Liver (tissue), 9 donors: ENCODE measurements around the gene VEGFB. TPM values are rescaled to one million over a fixed set of nuclear protein-coding genes. Genes with fewer than 3 reads are reported as not detected.

Experiments
- DNase-seq: peaks from one replicate; pipeline ENCODE4 v3.0.0-alpha.2; 2017; ENCODE audit warnings: low spot score
- H3K27ac ChIP-seq, 2 donors: one replicate each; pipeline ENCODE4 v1.7.0; 2013; ENCODE audit warnings: inconsistent platforms in 2 of 2, low read length in 2 of 2, control low read depth in 1 of 2, low read depth in 1 of 2, mild to moderate bottlenecking in 1 of 2
- H3K27me3 ChIP-seq, 4 donors: one replicate each; pipeline versions ENCODE4 v1.6.1 to v1.7.0; 2013; ENCODE audit warnings: low read length in 3 of 4, inconsistent platforms in 1 of 4, mild to moderate bottlenecking in 1 of 4, moderate library complexity in 1 of 4; ENCODE audit not compliant: control insufficient read depth in 4 of 4, insufficient read depth in 4 of 4
- H3K36me3 ChIP-seq, 4 donors: one replicate each; pipeline versions ENCODE4 v1.6.1 to v1.7.0; 2013; ENCODE audit warnings: low read length in 3 of 4, mild to moderate bottlenecking in 3 of 4, low read depth in 1 of 4, moderate library complexity in 1 of 4; ENCODE audit not compliant: control insufficient read depth in 4 of 4, insufficient read depth in 3 of 4
- H3K4me1 ChIP-seq, 4 donors: one replicate each; pipeline versions ENCODE4 v1.6.1 to v1.7.0; 2013; ENCODE audit warnings: low read length in 3 of 4, mild to moderate bottlenecking in 3 of 4, moderate library complexity in 1 of 4; ENCODE audit not compliant: control insufficient read depth in 4 of 4, insufficient read depth in 4 of 4
- H3K4me3 ChIP-seq, 3 donors: one replicate each; pipeline versions ENCODE4 v1.6.1 to v1.7.0; 2013; ENCODE audit warnings: low read length in 3 of 3, control low read depth in 1 of 3, low read depth in 1 of 3, mild to moderate bottlenecking in 1 of 3
- H3K9ac ChIP-seq, 2 donors: one replicate each; pipeline ENCODE4 v1.7.0; 2013; ENCODE audit warnings: low read length in 2 of 2, mild to moderate bottlenecking in 2 of 2, moderate library complexity in 2 of 2, control low read depth in 1 of 2, low read depth in 1 of 2
- H3K9me3 ChIP-seq, 4 donors: one replicate each; pipeline versions ENCODE4 v1.6.1 to v1.7.0; 2013; ENCODE audit warnings: low read length in 3 of 4; ENCODE audit not compliant: control insufficient read depth in 4 of 4
- EGR1 ChIP-seq, 2 donors: IDR thresholded peaks; 2 replicates each; pipeline ENCODE4 v1.6.1; 2016 to 2018; ENCODE audit warnings: antibody characterized with exemption in 2 of 2, low read depth in 2 of 2
- FOXA1 ChIP-seq: IDR thresholded peaks from 2 replicates; pipeline ENCODE4 v1.6.1; 2016; ENCODE audit warnings: antibody characterized with exemption
- FOXA2 ChIP-seq: IDR thresholded peaks from 2 replicates; pipeline ENCODE4 v1.6.1; 2016; ENCODE audit warnings: antibody characterized with exemption
- GABPA ChIP-seq, 2 donors: IDR thresholded peaks in 1 of 2; conservative IDR thresholded peaks in 1 of 2; 2 replicates each; pipeline ENCODE4 v1.6.1; 2016; ENCODE audit warnings: antibody characterized with exemption in 2 of 2, mild to moderate bottlenecking in 1 of 2, moderate library complexity in 1 of 2
- HNF4A ChIP-seq, 2 donors: conservative IDR thresholded peaks; 2 replicates each; pipeline ENCODE4 v1.6.1; 2016; ENCODE audit warnings: antibody characterized with exemption in 2 of 2, mild to moderate bottlenecking in 2 of 2
- HNF4G ChIP-seq: IDR thresholded peaks from 2 replicates; pipeline ENCODE4 v1.6.1; 2016; ENCODE audit warnings: antibody characterized with exemption
- JUND ChIP-seq, 2 donors: IDR thresholded peaks; 2 replicates each; pipeline ENCODE4 v1.6.1; 2016; ENCODE audit warnings: antibody characterized with exemption in 2 of 2
- NR2F2 ChIP-seq: IDR thresholded peaks from 2 replicates; pipeline ENCODE4 v1.6.1; 2016; ENCODE audit warnings: antibody characterized with exemption
- RXRA ChIP-seq, 2 donors: IDR thresholded peaks; 2 replicates each; pipeline ENCODE4 v1.6.1; 2017 to 2018; ENCODE audit warnings: antibody characterized with exemption in 2 of 2, mild to moderate bottlenecking in 1 of 2
- SP1 ChIP-seq: IDR thresholded peaks from 2 replicates; pipeline ENCODE4 v1.6.1; 2018; ENCODE audit warnings: antibody characterized with exemption, mild to moderate bottlenecking
- TAF1 ChIP-seq: conservative IDR thresholded peaks from 2 replicates; pipeline ENCODE4 v1.6.1; 2016; ENCODE audit warnings: antibody characterized with exemption, mild to moderate bottlenecking
- YY1 ChIP-seq: IDR thresholded peaks from 2 replicates; pipeline ENCODE4 v1.6.1; 2016; ENCODE audit warnings: antibody characterized with exemption, mild to moderate bottlenecking
- WGBS: extraction: QIAGEN DNeasy Blood & Tissue Kit; methylation state at CpG from one replicate; pipeline ENCODE4 v1.1.7; 2013; 5-methylcytosine and 5-hydroxymethylcytosine counted together
- polyA plus RNA-seq, 2 donors: library from polyadenylated mRNA; stranded (reverse) in 1 of 2; unstranded in 1 of 2; fragments of 200-250 nt in 1 of 2; fragments of >200 nt in 1 of 2; fragmentation: Nextera tagmentation in 1 of 2; extraction: Ambion mirVana in 1 of 2; gene quantifications; one replicate each; pipeline versions ENCODE4 v1.2.1 to v1.2.3, GENCODE V29; 2013 to 2015
- total RNA-seq, 2 donors: library from RNA; depleted of rRNA; stranded (reverse); fragments of >200 nt; gene quantifications; one replicate each; pipeline ENCODE4 v1.2.3, GENCODE V29; 2014
- TF ChIP-seq, protein P1 (sequence below): IDR thresholded peaks from 2 replicates; pipeline ENCODE4 v1.6.1; 2016; ENCODE audit warnings: antibody characterized with exemption, mild to moderate bottlenecking
- TF ChIP-seq, protein P2 (sequence below): fragments of 150-350 bp; IDR thresholded peaks from 2 replicates; pipeline ENCODE4 v1.5.1; 2017; ENCODE audit warnings: improper control_type of control experiment, low read depth, low read length; ENCODE audit not compliant: missing input control
- TF ChIP-seq, protein P3 (sequence below): IDR thresholded peaks from 2 replicates; pipeline ENCODE4 v1.6.1; 2016; ENCODE audit warnings: antibody characterized with exemption
- donor health status: healthy.
- donor health status: healthy.
- donor health status: healthy.
- donor health status: healthy.
- donor health status: healthy.

The VEGFB gene
- total and polyA plus RNA-seq, 4 donors = 3.6 to 17.3 (median 10.7) TPM

DNA sequence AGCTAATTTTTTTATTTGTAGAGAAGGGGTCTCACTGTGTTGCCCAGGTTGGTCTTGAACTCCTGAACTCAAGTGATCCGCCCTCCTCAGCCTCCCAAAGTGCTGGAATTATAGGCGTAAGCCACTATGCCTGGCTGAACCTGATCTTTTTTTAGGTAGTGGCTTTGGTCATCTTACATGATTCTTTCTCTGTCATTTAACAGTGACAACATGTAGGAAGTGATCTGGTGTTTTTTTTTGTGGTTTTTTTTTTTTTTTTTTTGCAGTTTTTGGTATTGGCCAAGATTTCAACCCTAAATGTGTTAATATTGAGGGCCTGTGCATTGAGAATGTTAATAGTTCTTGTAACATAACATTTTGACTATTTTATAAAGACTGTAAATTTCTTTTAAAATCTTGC, 35.9 kb upstream of the VEGFB start:
- Histone ChIP-seq H3K9me3 (no peaks in the 10 kb centered on the region), H3K4me3 (no peak overlapping the region), H3K36me3 (peaks cover 24 to 77% (median 68%) of the 10 kb centered on the region in 4 donors), H3K4me1 (peaks cover 0 to 6% (median 0%) of the 10 kb centered on the region in 4 donors), H3K9ac (no peak overlapping the region), H3K27me3 (no peaks in the 10 kb centered on the region), H3K27ac (no peak overlapping the region)
- no peak for DNase-seq
- WGBS = 94% methylated on average over 2 of the region's 2 CpGs
- TF ChIP-seq, protein P1, sequence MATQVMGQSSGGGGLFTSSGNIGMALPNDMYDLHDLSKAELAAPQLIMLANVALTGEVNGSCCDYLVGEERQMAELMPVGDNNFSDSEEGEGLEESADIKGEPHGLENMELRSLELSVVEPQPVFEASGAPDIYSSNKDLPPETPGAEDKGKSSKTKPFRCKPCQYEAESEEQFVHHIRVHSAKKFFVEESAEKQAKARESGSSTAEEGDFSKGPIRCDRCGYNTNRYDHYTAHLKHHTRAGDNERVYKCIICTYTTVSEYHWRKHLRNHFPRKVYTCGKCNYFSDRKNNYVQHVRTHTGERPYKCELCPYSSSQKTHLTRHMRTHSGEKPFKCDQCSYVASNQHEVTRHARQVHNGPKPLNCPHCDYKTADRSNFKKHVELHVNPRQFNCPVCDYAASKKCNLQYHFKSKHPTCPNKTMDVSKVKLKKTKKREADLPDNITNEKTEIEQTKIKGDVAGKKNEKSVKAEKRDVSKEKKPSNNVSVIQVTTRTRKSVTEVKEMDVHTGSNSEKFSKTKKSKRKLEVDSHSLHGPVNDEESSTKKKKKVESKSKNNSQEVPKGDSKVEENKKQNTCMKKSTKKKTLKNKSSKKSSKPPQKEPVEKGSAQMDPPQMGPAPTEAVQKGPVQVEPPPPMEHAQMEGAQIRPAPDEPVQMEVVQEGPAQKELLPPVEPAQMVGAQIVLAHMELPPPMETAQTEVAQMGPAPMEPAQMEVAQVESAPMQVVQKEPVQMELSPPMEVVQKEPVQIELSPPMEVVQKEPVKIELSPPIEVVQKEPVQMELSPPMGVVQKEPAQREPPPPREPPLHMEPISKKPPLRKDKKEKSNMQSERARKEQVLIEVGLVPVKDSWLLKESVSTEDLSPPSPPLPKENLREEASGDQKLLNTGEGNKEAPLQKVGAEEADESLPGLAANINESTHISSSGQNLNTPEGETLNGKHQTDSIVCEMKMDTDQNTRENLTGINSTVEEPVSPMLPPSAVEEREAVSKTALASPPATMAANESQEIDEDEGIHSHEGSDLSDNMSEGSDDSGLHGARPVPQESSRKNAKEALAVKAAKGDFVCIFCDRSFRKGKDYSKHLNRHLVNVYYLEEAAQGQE = no peak
- TF ChIP-seq FOXA1 = no peak
- TF ChIP-seq EGR1 (IDR thresholded peaks at IDR 0.05; ENCODE audit: low read depth in 2 of 2) = no peak
- TF ChIP-seq HNF4A (conservative IDR thresholded peaks at IDR 0.05) = no peak
- TF ChIP-seq HNF4G = no peak
- TF ChIP-seq RXRA (IDR thresholded peaks at IDR 0.05) = no peak
- no peak for TF ChIP-seq FOXA2
- no peak for TF ChIP-seq SP1
- TF ChIP-seq, protein P2, sequence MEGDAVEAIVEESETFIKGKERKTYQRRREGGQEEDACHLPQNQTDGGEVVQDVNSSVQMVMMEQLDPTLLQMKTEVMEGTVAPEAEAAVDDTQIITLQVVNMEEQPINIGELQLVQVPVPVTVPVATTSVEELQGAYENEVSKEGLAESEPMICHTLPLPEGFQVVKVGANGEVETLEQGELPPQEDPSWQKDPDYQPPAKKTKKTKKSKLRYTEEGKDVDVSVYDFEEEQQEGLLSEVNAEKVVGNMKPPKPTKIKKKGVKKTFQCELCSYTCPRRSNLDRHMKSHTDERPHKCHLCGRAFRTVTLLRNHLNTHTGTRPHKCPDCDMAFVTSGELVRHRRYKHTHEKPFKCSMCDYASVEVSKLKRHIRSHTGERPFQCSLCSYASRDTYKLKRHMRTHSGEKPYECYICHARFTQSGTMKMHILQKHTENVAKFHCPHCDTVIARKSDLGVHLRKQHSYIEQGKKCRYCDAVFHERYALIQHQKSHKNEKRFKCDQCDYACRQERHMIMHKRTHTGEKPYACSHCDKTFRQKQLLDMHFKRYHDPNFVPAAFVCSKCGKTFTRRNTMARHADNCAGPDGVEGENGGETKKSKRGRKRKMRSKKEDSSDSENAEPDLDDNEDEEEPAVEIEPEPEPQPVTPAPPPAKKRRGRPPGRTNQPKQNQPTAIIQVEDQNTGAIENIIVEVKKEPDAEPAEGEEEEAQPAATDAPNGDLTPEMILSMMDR = no peak
- no peak for TF ChIP-seq YY1
- TF ChIP-seq NR2F2 = no peak
- TF ChIP-seq TAF1 = no peak

DNA sequence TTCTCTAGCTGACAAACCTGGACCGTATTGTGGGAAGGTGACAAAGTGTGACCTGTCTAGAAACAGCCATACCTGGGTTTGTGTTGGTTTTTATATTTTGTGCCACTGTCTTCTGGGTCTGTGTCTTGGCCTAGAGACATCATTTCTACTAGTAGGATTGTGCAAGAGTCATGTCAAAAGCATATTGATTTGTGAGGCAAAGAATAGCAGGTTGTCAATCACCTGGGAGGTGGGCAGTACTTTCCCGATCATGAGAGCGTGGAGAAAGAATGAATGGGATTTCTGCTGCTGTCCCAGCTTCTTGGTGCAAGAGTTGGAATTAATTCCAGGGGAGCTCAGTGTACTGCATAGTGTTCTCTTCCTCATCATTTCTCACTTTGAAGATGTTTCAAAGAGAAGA, 32.8 kb upstream of the VEGFB start:
- H3K4me3 ChIP-seq = no peak overlapping the region
- H3K9me3 ChIP-seq = no peaks in the 10 kb centered on the region
- 68% methylated on average over 3 of the region's 3 CpGs for WGBS

More for the DNA sequence above, 32.8 kb upstream of the VEGFB start:
- Histone ChIP-seq H3K27me3 (no peaks in the 10 kb centered on the region), H3K9ac (no peak overlapping the region), H3K36me3 (peaks cover 19 to 56% (median 49%) of the 10 kb centered on the region in 4 donors), H3K4me1 (peaks cover 0 to 11% (median 5%) of the 10 kb centered on the region in 4 donors), H3K27ac (no peak overlapping the region)
- DNase-seq = no peak
- TF ChIP-seq SP1 = no peak
- TF ChIP-seq, protein P1 = no peak
- TF ChIP-seq HNF4G = no peak
- no peak for TF ChIP-seq GABPA (IDR thresholded peaks at IDR 0.05 in 1 of 2, conservative IDR thresholded peaks at IDR 0.05 in 1 of 2)
- no peak for TF ChIP-seq JUND (IDR thresholded peaks at IDR 0.05)
- TF ChIP-seq, protein P2 = no peak
- no peak for TF ChIP-seq TAF1
- TF ChIP-seq, protein P3, sequence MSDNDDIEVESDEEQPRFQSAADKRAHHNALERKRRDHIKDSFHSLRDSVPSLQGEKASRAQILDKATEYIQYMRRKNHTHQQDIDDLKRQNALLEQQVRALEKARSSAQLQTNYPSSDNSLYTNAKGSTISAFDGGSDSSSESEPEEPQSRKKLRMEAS = no peak
- no peak for TF ChIP-seq HNF4A (conservative IDR thresholded peaks at IDR 0.05)
- no peak for TF ChIP-seq YY1
- TF ChIP-seq NR2F2 = no peak
- no peak for TF ChIP-seq EGR1 (IDR thresholded peaks at IDR 0.05; ENCODE audit: low read depth in 2 of 2)
- TF ChIP-seq FOXA2 = no peak
